Parathyroid adenoma (tissue), 2 donors: ENCODE measurements around the gene FBXO36.

Experiments
- H2AFZ ChIP-seq: fragments of 300-600 bp; sonication (generic); one replicate; pipeline ENCODE4 v1.7.0; 2017; ENCODE audit warnings: antibody characterized with exemption, mild to moderate bottlenecking
- H3K27ac ChIP-seq: fragments of 300-600 bp; sonication (generic); one replicate; pipeline ENCODE4 v1.7.0; 2017
- H3K27me3 ChIP-seq: fragments of 300-600 bp; sonication (generic); one replicate; pipeline ENCODE4 v1.7.0; 2017; ENCODE audit warnings: low read length; ENCODE audit not compliant: control insufficient read depth, insufficient read depth
- H3K36me3 ChIP-seq: fragments of 300-600 bp; sonication (generic); one replicate; pipeline ENCODE4 v1.7.0; 2017; ENCODE audit warnings: low read length; ENCODE audit not compliant: control insufficient read depth, insufficient read depth
- H3K4me1 ChIP-seq: fragments of 300-600 bp; sonication (generic); one replicate; pipeline ENCODE4 v1.7.0; 2017; ENCODE audit warnings: control low read depth
- H3K4me2 ChIP-seq: fragments of 300-600 bp; sonication (generic); one replicate; pipeline ENCODE4 v1.7.0; 2017; ENCODE audit warnings: low read length
- H3K4me3 ChIP-seq: fragments of 300-600 bp; sonication (generic); one replicate; pipeline ENCODE4 v1.7.0; 2017; ENCODE audit warnings: low read depth, low read length
- H3K79me2 ChIP-seq: fragments of 300-600 bp; sonication (generic); one replicate; pipeline ENCODE4 v1.7.0; 2017; ENCODE audit warnings: control low read depth
- H3K9ac ChIP-seq: fragments of 300-600 bp; sonication (generic); one replicate; pipeline ENCODE4 v1.7.0; 2017; ENCODE audit warnings: mild to moderate bottlenecking
- H3K9me3 ChIP-seq: fragments of 300-600 bp; sonication (generic); one replicate; pipeline ENCODE4 v1.7.0; 2017; ENCODE audit warnings: low read length; ENCODE audit not compliant: control insufficient read depth
- TF ChIP-seq, protein P1 (sequence below): fragments of 300-600 bp; sonication (generic); IDR thresholded peaks from one replicate; pipeline ENCODE4 v1.7.0; 2017; ENCODE audit warnings: antibody characterized with exemption, mild to moderate bottlenecking
- donor health status: primary hyperparathyroidism.

The FBXO36 gene

DNA sequence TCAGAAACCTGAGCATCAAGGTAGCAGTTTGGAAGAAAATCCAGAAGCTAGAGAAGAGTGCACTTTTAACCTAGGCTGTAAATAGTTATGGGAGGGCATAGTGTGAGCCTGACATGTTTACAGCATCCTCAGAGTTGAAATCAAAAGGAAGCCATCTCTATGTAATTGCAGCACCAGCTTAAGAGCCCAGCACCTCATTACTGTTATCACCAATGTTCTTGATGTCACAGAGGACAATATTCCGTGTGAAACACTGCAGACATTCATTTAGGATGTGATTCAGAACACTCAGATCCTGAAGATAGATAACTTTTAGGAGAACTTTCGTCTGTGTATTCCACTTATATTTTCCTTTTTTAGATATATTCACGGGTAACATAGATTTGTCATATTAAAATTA, 48.1 kb downstream of the FBXO36 start:
- no peak overlapping the region for H3K27ac ChIP-seq
- no peaks in the 10 kb centered on the region for H3K27me3 ChIP-seq
- H3K79me2 ChIP-seq, result no peaks in the 10 kb centered on the region
- no peaks in the 10 kb centered on the region for H3K9me3 ChIP-seq
- no peak overlapping the region for H3K9ac ChIP-seq
- no peak overlapping the region for H3K4me3 ChIP-seq
- H3K4me2 ChIP-seq, result no peak overlapping the region
- H3K4me1 ChIP-seq, result no peaks in the 10 kb centered on the region
- no peaks in the 10 kb centered on the region for H3K36me3 ChIP-seq
- TF ChIP-seq, protein P1, sequence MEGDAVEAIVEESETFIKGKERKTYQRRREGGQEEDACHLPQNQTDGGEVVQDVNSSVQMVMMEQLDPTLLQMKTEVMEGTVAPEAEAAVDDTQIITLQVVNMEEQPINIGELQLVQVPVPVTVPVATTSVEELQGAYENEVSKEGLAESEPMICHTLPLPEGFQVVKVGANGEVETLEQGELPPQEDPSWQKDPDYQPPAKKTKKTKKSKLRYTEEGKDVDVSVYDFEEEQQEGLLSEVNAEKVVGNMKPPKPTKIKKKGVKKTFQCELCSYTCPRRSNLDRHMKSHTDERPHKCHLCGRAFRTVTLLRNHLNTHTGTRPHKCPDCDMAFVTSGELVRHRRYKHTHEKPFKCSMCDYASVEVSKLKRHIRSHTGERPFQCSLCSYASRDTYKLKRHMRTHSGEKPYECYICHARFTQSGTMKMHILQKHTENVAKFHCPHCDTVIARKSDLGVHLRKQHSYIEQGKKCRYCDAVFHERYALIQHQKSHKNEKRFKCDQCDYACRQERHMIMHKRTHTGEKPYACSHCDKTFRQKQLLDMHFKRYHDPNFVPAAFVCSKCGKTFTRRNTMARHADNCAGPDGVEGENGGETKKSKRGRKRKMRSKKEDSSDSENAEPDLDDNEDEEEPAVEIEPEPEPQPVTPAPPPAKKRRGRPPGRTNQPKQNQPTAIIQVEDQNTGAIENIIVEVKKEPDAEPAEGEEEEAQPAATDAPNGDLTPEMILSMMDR, result no peak
- H2AFZ ChIP-seq, result no peak overlapping the region

DNA sequence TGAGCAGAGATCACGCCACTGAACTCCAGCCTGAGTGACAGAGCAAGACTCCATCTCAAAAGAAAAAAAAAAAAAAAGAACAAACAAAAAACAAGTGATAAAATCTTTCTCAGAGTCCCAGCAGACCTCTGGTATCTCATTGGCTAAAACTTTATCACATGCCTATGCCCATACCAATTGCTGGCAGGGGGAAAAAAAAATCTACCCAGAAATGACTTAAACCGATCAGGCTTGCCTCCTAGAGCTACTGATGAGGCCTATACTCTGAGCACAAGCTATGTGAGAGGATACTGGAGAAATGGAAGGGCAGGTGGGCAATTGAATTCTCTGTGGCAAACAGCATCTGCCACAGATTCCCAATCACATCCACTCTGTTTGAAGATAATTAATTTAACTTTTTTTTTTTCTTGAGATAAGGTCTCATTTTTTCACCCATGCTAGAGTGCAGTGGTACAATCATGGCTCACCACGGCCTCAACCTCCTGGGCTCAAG, 49.0 kb downstream of the FBXO36 start:
- TF ChIP-seq, protein P1, result no peak
- H3K4me3 ChIP-seq, result no peak overlapping the region

DNA sequence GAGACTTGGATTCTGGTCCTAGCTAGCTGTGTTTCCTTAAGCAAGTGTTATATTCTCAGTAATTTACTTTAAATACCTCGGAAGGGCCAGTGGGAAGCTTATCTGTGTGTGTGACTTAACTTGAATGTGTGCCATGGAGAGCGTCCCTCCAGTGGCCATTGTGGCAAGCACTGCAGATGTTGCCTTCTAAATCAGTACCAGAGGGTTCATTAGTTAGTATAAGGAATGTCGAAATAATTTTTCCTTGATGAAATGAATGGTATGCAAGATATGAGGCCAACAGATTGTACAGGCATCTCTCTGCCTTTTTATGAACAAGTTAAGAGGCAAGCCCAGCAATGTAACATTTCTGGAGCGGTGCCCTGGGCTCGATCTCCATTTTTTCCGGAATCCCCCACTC, 52.0 kb downstream of the FBXO36 start:
- no peak overlapping the region for H3K4me2 ChIP-seq
- no peak overlapping the region for H3K9ac ChIP-seq
- no peak overlapping the region for H2AFZ ChIP-seq
- TF ChIP-seq, protein P1, result no peak
- H3K27ac ChIP-seq, result no peak overlapping the region
- no peaks in the 10 kb centered on the region for H3K9me3 ChIP-seq
- H3K36me3 ChIP-seq, result no peaks in the 10 kb centered on the region
- H3K4me1 ChIP-seq, result no peaks in the 10 kb centered on the region
- no peak overlapping the region for H3K4me3 ChIP-seq
- H3K79me2 ChIP-seq, result no peaks in the 10 kb centered on the region
- H3K27me3 ChIP-seq, result no peaks in the 10 kb centered on the region

More for the DNA sequence above, 49.0 kb downstream of the FBXO36 start:
- no peak overlapping the region for H3K27ac ChIP-seq
- no peak overlapping the region for H3K4me2 ChIP-seq
- no peaks in the 10 kb centered on the region for H3K9me3 ChIP-seq
- no peaks in the 10 kb centered on the region for H3K27me3 ChIP-seq
- no peaks in the 10 kb centered on the region for H3K4me1 ChIP-seq
- no peaks in the 10 kb centered on the region for H3K36me3 ChIP-seq
- no peak overlapping the region for H2AFZ ChIP-seq
- no peak overlapping the region for H3K9ac ChIP-seq
- no peaks in the 10 kb centered on the region for H3K79me2 ChIP-seq

DNA sequence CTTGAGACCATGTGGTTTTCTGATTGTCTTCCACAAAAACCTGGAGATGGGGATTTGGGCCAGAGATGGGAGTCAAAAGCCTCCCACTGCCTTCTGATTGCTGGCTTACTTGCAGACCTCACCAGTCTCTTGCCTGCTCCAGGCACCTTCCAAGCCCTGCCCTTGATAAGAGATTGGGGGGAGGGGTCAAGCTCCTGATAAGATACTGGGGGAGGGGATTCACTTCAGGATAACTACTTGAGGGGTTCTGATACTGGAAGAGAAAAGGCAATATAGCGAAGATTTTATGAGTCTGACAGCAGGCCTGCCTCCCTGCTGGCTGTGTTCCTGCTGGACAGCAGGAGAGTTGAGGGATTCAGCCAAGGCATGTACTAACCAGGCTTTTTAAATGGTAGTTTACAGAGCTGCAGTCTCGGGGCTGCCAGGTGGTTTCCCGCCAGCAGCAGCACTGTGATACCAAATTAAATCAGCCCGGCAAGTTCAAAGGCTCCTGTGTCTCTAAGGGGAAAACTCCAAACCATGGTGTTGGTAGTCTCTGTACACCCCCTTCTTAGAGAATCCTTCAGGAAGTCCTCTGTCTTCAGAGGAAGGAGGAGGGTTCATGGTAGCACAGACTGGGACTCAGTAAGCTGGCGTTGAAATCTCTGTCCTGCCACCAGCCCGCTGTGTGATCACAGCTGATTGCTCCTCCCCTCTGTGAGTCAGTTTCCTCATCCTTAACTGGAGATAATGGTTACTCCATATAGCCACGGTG, 58.3 kb downstream of the FBXO36 start:
- TF ChIP-seq, protein P1, result no peak
- H3K9ac ChIP-seq, result no peak overlapping the region
- H3K36me3 ChIP-seq, result no peaks in the 10 kb centered on the region
- H3K27me3 ChIP-seq, result no peaks in the 10 kb centered on the region
- no peaks in the 10 kb centered on the region for H3K79me2 ChIP-seq
- no peak overlapping the region for H3K4me3 ChIP-seq
- H3K27ac ChIP-seq, result no peak overlapping the region
- H3K4me2 ChIP-seq, result no peak overlapping the region
- H2AFZ ChIP-seq, result no peak overlapping the region
- H3K9me3 ChIP-seq, result no peaks in the 10 kb centered on the region
- H3K4me1 ChIP-seq, result no peaks in the 10 kb centered on the region

DNA sequence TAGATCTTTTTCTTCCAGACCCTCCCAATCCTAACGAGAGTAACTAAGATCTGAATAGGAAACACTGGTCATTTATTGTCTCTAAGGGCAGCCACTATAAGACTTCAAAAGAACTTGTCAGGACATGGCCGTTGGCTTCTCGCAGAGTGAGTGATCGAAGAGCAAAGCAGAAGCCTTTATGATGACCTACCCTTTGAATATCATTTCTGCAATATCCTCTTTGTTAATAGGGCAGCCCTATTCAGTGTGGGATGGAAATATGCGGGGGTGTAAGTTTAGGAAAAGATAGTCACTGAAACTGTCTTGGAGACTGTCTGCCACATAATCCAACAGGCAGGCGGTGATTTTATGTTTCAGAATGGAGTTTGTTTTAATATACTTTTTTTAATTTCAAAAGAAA, 70.9 kb downstream of the FBXO36 start:
- Histone ChIP-seq H3K79me2 (no peaks in the 10 kb centered on the region), H3K27me3 (no peaks in the 10 kb centered on the region), H3K27ac (no peak overlapping the region), H3K9me3 (no peaks in the 10 kb centered on the region), H3K4me2 (no peak overlapping the region), H3K36me3 (no peaks in the 10 kb centered on the region), H2AFZ (no peak overlapping the region), H3K9ac (no peak overlapping the region), H3K4me1 (no peaks in the 10 kb centered on the region), H3K4me3 (no peak overlapping the region)
- TF ChIP-seq, protein P1, result no peak
